HepG2 (cell line): ENCODE data around the gene MUCL3. TPM values are rescaled to one million over a fixed set of nuclear protein-coding genes. Genes with fewer than 3 reads are reported as not detected.

ENCODE experiments used
- BRF2 ChIP-seq: sonication (generic); formaldehyde crosslinking; IDR thresholded peaks from 2 replicates; pipeline ENCODE4 v1.8.1; 2022; ENCODE audit warnings: mild to moderate bottlenecking, missing genetic modification reagents
- KLF16 ChIP-seq, 2 experiments: sonication (generic) in 1 of 2; formaldehyde crosslinking in 1 of 2; IDR thresholded peaks; 2 replicates each; pipeline versions ENCODE4 v1.6.1 to v1.8.0; 2016 to 2023; ENCODE audit warnings: missing genetic modification reagents in 2 of 2, missing compliant biosample characterization in 1 of 2
- PAWR ChIP-seq: sonication (generic); formaldehyde crosslinking; IDR thresholded peaks from 2 replicates; pipeline ENCODE4 v1.4.0; 2020; ENCODE audit warnings: missing genetic modification reagents, mild to moderate bottlenecking, borderline replicate concordance
- TFE3 ChIP-seq: IDR thresholded peaks from 2 replicates; pipeline ENCODE4 v1.6.1; 2016
- U2AF1 ChIP-seq: fragments of 200-400 bp; formaldehyde crosslinking; optimal IDR thresholded peaks from 2 replicates; pipeline ENCODE3; 2017; ENCODE audit warnings: mild to moderate bottlenecking, low read depth, low read length
- ZBTB33 ChIP-seq: sonication (generic); formaldehyde crosslinking; IDR thresholded peaks from 2 replicates; pipeline ENCODE4 v1.4.0; 2020; ENCODE audit warnings: missing genetic modification reagents
- ZFP36 ChIP-seq: fragments of 150-350 bp; IDR thresholded peaks from 2 replicates; pipeline ENCODE4 v1.6.1; 2018; ENCODE audit warnings: borderline replicate concordance, low read length, low read depth; ENCODE audit not compliant: partially characterized antibody
- ZNF383 ChIP-seq: sonication (generic); formaldehyde crosslinking; IDR thresholded peaks from 2 replicates; pipeline ENCODE4 v1.4.0; 2020; ENCODE audit warnings: missing genetic modification reagents, mild to moderate bottlenecking, borderline replicate concordance
- ZNF652 ChIP-seq: IDR thresholded peaks from 2 replicates; pipeline ENCODE4 v1.6.1; 2016; ENCODE audit warnings: low read depth, borderline replicate concordance
- polyA plus RNA-seq, 8 experiments: library from polyadenylated mRNA; depleted of rRNA in 3 of 8; stranded (reverse) in 7 of 8; unstranded in 1 of 8; fragments of >200 nt; fragmentation: Illumina TruSeq in 4 of 8; extraction: Trizol in 4 of 8; gene quantifications; 2 replicates each; pipeline versions ENCODE4 v1.2.1 to v1.2.3, GENCODE V29; 2011 to 2016; ENCODE audit warnings: low read depth in 4 of 8, missing spikeins in 1 of 8, mixed read lengths in 1 of 8; ENCODE audit not compliant: insufficient read depth in 1 of 8
- total RNA-seq, 5 experiments: library from RNA; depleted of rRNA; stranded (reverse); fragments of >200 nt; fragmentation: Illumina TruSeq; extraction: Trizol; gene quantifications; 2 replicates each; pipeline ENCODE4 v1.2.3, GENCODE V29; 2016; ENCODE audit warnings: low read depth in 1 of 5

Gene MUCL3
- total and polyA plus RNA-seq, 2 of the 13 experiments (the other 11 are each of a cell fraction or from before 2014, with no cell fraction given), result not detected

DNA sequence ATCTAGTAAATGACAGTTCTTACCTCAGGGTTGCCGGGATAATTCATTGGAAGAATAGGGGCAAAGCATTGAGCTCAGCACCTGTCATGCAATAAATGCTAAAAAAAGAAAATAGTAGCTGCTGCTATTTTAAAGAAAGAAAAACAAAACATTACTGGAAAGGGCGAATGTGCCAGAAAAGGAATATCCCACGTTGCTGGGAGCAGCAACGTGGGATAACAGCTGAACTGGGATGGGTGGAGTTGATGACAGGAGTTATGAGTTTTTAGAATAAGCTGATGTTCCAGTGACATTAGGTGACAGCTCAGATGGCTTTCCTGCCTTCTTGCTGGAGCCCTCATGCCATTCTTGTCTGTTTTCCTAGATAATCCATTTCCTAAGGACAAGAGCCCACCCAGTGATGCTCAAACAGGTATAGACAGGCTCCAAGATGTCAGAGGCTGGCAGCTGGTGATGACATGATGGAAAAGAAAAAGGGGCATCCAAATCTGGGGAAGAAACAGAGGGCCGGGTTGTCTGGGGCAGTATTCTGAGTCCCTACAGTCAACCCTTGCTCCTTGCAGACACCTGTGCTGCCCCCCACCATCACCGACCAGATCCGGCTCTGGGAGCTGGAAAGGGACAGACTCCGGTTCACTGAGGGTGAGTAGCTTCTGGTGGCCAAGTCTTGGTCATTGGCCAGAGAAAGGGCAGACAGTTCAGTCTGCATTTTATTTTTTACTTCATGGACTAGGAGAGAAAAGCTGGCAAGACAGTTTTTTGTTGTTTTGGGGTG is 27.8 kb upstream of the MUCL3 start (continued):
- TF ChIP-seq ZBTB33 (no peak), ZFP36 (no peak), KLF16 (CRISPR knock-in tag; IDR thresholded peaks at IDR 0.05) (no peak), BRF2 (CRISPR knock-in tag) (no peak), ZNF383 (CRISPR knock-in tag) (no peak), TFE3 (CRISPR knock-in tag) (no peak), PAWR (no peak), U2AF1 (no peak), ZNF652 (CRISPR knock-in tag) (no peak)
